Activated naive CD8-positive, alpha-beta T cell treated with anti-CD3 and anti-CD28 coated beads, Interleukin-2, amount 50 U/mL, for 24 hours (primary cell): ENCODE data around the gene EEPD1.

Experiments used
- ATAC-seq: fragments of 150-1000 bp; cut with Tn5 transposase; one replicate; pipeline ENCODE4 v1.10.0; 2021
- DNase-seq: peaks from one replicate; pipeline ENCODE4 v3.0.0; 2021
- H3K27ac Mint-ChIP-seq: one replicate; pipeline ENCODE4 v1.8.0; 2021; ENCODE audit warnings: mild to moderate bottlenecking, mixed read lengths
- H3K27me3 Mint-ChIP-seq: one replicate; pipeline ENCODE4 v1.8.0; 2021; ENCODE audit warnings: mixed read lengths
- H3K36me3 Mint-ChIP-seq: one replicate; pipeline ENCODE4 v1.8.0; 2021; ENCODE audit warnings: low read depth, mixed read lengths
- H3K4me1 Mint-ChIP-seq: one replicate; pipeline ENCODE4 v1.8.0; 2021; ENCODE audit warnings: mixed read lengths
- H3K4me3 Mint-ChIP-seq: one replicate; pipeline ENCODE4 v1.8.0; 2021; ENCODE audit warnings: mild to moderate bottlenecking, moderate library complexity, mixed read lengths
- H3K9me3 Mint-ChIP-seq: one replicate; pipeline ENCODE4 v1.8.0; 2021; ENCODE audit warnings: mixed read lengths

Gene EEPD1

GRCh38 chr7:36204929-36205635 is 52.0 kb downstream of the EEPD1 start:
- no peaks in the 10 kb centered on the region for H3K36me3 Mint-ChIP-seq
- no peak for DNase-seq
- no peaks in the 10 kb centered on the region for H3K27me3 Mint-ChIP-seq
- peaks cover 34% of the 10 kb centered on the region for H3K4me1 Mint-ChIP-seq
- no peak overlapping the region for H3K4me3 Mint-ChIP-seq
- no peak for ATAC-seq
- H3K27ac Mint-ChIP-seq, result no peak overlapping the region
- H3K9me3 Mint-ChIP-seq, result no peaks in the 10 kb centered on the region

GRCh38 chr7:36205803-36206202 is 52.7 kb downstream of the EEPD1 start:
- Mint-ChIP-seq H3K4me3 (no peak overlapping the region), H3K9me3 (no peaks in the 10 kb centered on the region), H3K27me3 (no peaks in the 10 kb centered on the region), H3K36me3 (no peaks in the 10 kb centered on the region), H3K4me1 (peaks cover 36% of the 10 kb centered on the region), H3K27ac (no peak overlapping the region)
- no peak for DNase-seq
- ATAC-seq, result no peak

- no peak for ATAC-seq
- Mint-ChIP-seq H3K27ac (no peak overlapping the region), H3K27me3 (no peaks in the 10 kb centered on the region), H3K4me3 (no peak overlapping the region), H3K36me3 (no peaks in the 10 kb centered on the region), H3K4me1 (peaks cover 32% of the 10 kb centered on the region), H3K9me3 (no peaks in the 10 kb centered on the region)
- no peak for DNase-seq
Observed at GRCh38 chr7:36207451-36208291, 54.6 kb downstream of the EEPD1 start.

- no peaks in the 10 kb centered on the region for H3K36me3 Mint-ChIP-seq
- DNase-seq, result no peak
- H3K4me1 Mint-ChIP-seq, result peaks cover 32% of the 10 kb centered on the region
- no peak overlapping the region for H3K27ac Mint-ChIP-seq
- H3K27me3 Mint-ChIP-seq, result no peaks in the 10 kb centered on the region
- no peak overlapping the region for H3K4me3 Mint-ChIP-seq
- ATAC-seq, result no peak
- no peaks in the 10 kb centered on the region for H3K9me3 Mint-ChIP-seq
Observed at GRCh38 chr7:36208426-36208825, 55.4 kb downstream of the EEPD1 start.

GRCh38 chr7:36208997-36209813 is 56.2 kb downstream of the EEPD1 start:
- H3K9me3 Mint-ChIP-seq, result no peaks in the 10 kb centered on the region
- DNase-seq (no peak), ATAC-seq (peak; percentile 53)
- no peak overlapping the region for H3K27ac Mint-ChIP-seq
- no peak overlapping the region for H3K4me3 Mint-ChIP-seq
- H3K27me3 Mint-ChIP-seq, result no peaks in the 10 kb centered on the region
- H3K36me3 Mint-ChIP-seq, result no peaks in the 10 kb centered on the region
- peaks cover 32% of the 10 kb centered on the region for H3K4me1 Mint-ChIP-seq

- no peaks in the 10 kb centered on the region for H3K36me3 Mint-ChIP-seq
- DNase-seq, result no peak
- no peak overlapping the region for H3K4me3 Mint-ChIP-seq
- H3K27ac Mint-ChIP-seq, result no peak overlapping the region
- ATAC-seq, result no peak
- no peaks in the 10 kb centered on the region for H3K9me3 Mint-ChIP-seq
- peaks cover 32% of the 10 kb centered on the region for H3K4me1 Mint-ChIP-seq
- H3K27me3 Mint-ChIP-seq, result no peaks in the 10 kb centered on the region
Observed at GRCh38 chr7:36209814-36210183, 56.7 kb downstream of the EEPD1 start.

- Mint-ChIP-seq H3K27ac (no peak overlapping the region), H3K4me1 (peaks cover 32% of the 10 kb centered on the region), H3K27me3 (no peaks in the 10 kb centered on the region), H3K36me3 (no peaks in the 10 kb centered on the region), H3K9me3 (no peaks in the 10 kb centered on the region), H3K4me3 (no peak overlapping the region)
- DNase-seq, result no peak
- ATAC-seq, result no peak
Observed at GRCh38 chr7:36210291-36210922, 57.4 kb downstream of the EEPD1 start.

GRCh38 chr7:36214608-36215456 is 61.8 kb downstream of the EEPD1 start:
- no peak for DNase-seq
- Mint-ChIP-seq H3K9me3 (no peaks in the 10 kb centered on the region), H3K4me3 (no peak overlapping the region), H3K4me1 (peaks cover 5% of the 10 kb centered on the region), H3K27ac (no peak overlapping the region), H3K36me3 (no peaks in the 10 kb centered on the region), H3K27me3 (no peaks in the 10 kb centered on the region)
- no peak for ATAC-seq

- Mint-ChIP-seq H3K4me1 (peaks cover 5% of the 10 kb centered on the region), H3K9me3 (no peaks in the 10 kb centered on the region), H3K4me3 (no peak overlapping the region), H3K27me3 (no peaks in the 10 kb centered on the region), H3K36me3 (no peaks in the 10 kb centered on the region), H3K27ac (no peak overlapping the region)
- ATAC-seq (no peak), DNase-seq (no peak)
Observed at GRCh38 chr7:36215457-36215765, 62.4 kb downstream of the EEPD1 start.

GRCh38 chr7:36216063-36216684 is 63.1 kb downstream of the EEPD1 start:
- Mint-ChIP-seq H3K27ac (no peak overlapping the region), H3K9me3 (no peaks in the 10 kb centered on the region), H3K36me3 (no peaks in the 10 kb centered on the region), H3K4me1 (peaks cover 3% of the 10 kb centered on the region), H3K4me3 (no peak overlapping the region), H3K27me3 (no peaks in the 10 kb centered on the region)
- ATAC-seq (no peak), DNase-seq (no peak)

GRCh38 chr7:36217211-36217960 is 64.3 kb downstream of the EEPD1 start:
- Mint-ChIP-seq H3K4me3 (no peak overlapping the region), H3K27ac (no peak overlapping the region), H3K4me1 (peaks cover 3% of the 10 kb centered on the region), H3K36me3 (no peaks in the 10 kb centered on the region), H3K9me3 (no peaks in the 10 kb centered on the region), H3K27me3 (no peaks in the 10 kb centered on the region)
- DNase-seq, result no peak
- no peak for ATAC-seq

- Mint-ChIP-seq H3K36me3 (no peaks in the 10 kb centered on the region), H3K9me3 (no peaks in the 10 kb centered on the region), H3K27me3 (no peaks in the 10 kb centered on the region), H3K4me3 (no peak overlapping the region), H3K27ac (no peak overlapping the region), H3K4me1 (peaks cover 3% of the 10 kb centered on the region)
- DNase-seq, result no peak
- no peak for ATAC-seq
Observed at GRCh38 chr7:36217961-36218284, 64.9 kb downstream of the EEPD1 start.

GRCh38 chr7:36219429-36219828 is 66.4 kb downstream of the EEPD1 start:
- no peak overlapping the region for H3K27ac Mint-ChIP-seq
- DNase-seq (no peak), ATAC-seq (no peak)
- no peaks in the 10 kb centered on the region for H3K36me3 Mint-ChIP-seq
- no peak overlapping the region for H3K4me3 Mint-ChIP-seq
- H3K9me3 Mint-ChIP-seq, result no peaks in the 10 kb centered on the region
- H3K27me3 Mint-ChIP-seq, result no peaks in the 10 kb centered on the region
- H3K4me1 Mint-ChIP-seq, result no peaks in the 10 kb centered on the region
